ENCODE measurements around the gene SLC38A8.

DNA sequence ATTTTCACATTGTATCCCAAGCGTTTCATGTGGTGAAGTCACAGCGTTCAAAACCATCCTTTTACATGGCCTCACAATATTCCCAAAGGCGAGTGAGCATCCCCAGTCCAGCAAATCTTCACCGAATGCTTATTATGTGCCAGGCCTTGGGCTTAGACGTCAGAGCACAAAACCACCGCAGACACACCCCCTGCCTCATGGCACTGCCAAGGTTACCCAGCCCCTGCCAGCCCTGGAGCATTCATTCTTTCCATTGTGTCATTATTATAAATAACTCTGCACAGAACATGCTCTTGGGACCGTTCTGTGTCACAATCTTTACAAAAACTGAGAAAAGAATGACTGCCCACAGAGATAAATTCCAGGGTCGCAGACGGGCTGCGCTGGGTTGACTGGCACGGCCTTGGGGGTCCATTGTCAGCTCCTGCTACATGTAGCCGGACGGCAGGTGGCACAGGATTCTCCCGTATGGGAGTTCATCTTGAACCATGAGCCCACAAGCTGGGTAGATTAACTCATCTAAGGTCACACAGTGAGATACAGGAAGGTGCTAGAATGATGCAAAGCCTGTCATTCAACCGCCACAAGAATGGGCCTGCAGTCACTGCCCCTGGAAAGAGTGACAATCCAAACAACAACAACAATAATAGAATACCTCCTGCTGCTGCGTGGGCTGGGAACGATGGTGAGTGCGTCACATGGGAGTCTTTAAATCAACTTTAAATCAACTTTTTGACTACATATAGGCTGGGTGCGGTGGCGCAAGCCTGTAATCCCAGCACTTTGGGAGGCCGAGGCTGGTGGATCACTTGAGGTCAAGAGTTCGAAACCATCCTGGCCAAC is 79.1 kb downstream of the SLC38A8 start:
- TF ChIP-seq POLR2A (IDR thresholded peaks at IDR 0.05): no peak
- TF ChIP-seq, protein P1, sequence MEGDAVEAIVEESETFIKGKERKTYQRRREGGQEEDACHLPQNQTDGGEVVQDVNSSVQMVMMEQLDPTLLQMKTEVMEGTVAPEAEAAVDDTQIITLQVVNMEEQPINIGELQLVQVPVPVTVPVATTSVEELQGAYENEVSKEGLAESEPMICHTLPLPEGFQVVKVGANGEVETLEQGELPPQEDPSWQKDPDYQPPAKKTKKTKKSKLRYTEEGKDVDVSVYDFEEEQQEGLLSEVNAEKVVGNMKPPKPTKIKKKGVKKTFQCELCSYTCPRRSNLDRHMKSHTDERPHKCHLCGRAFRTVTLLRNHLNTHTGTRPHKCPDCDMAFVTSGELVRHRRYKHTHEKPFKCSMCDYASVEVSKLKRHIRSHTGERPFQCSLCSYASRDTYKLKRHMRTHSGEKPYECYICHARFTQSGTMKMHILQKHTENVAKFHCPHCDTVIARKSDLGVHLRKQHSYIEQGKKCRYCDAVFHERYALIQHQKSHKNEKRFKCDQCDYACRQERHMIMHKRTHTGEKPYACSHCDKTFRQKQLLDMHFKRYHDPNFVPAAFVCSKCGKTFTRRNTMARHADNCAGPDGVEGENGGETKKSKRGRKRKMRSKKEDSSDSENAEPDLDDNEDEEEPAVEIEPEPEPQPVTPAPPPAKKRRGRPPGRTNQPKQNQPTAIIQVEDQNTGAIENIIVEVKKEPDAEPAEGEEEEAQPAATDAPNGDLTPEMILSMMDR (IDR thresholded peaks at IDR 0.05): no peak
- TF ChIP-seq POLR2AphosphoS5 (IDR thresholded peaks at IDR 0.05; ENCODE audit: insufficient read depth in 1 of 2, low read depth in 1 of 2): no peak

Data from vagina (tissue), 2 donors.